ENCODE measurements around the gene DHRS1.

Gene DHRS1

DNA sequence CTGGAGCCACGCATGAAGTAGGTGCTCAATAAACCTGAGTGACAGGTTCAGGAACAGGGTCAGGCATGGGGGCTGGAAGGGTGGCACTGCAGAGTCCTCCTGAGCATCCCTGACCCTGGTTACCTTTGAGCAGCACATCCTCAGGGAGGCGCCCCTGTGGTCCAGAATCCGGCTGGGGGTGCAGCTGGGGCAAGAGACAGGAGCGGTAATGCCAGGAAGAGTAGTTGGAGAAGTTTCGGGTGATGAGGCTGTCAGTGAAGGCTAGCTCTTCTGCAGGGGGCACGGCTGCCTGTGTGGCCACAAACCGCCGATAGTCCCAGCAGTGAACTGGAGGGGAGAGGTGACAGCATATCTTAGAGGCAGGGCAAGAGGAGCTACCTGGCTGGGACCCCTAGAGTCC is 30.2 kb downstream of the DHRS1 start:
- DNase-seq (no peak), ATAC-seq (ENCODE audit: insufficient read depth, low read depth) (no peak)
- H3K4me2 ChIP-seq (ENCODE audit: insufficient read depth, low read length) = no peak overlapping the region
- peaks cover 27% of the 10 kb centered on the region for H3K4me1 ChIP-seq (ENCODE audit: insufficient read depth, low read length)
- no peak overlapping the region for H3K27ac ChIP-seq (ENCODE audit: low read length)
- TF ChIP-seq, protein P1, sequence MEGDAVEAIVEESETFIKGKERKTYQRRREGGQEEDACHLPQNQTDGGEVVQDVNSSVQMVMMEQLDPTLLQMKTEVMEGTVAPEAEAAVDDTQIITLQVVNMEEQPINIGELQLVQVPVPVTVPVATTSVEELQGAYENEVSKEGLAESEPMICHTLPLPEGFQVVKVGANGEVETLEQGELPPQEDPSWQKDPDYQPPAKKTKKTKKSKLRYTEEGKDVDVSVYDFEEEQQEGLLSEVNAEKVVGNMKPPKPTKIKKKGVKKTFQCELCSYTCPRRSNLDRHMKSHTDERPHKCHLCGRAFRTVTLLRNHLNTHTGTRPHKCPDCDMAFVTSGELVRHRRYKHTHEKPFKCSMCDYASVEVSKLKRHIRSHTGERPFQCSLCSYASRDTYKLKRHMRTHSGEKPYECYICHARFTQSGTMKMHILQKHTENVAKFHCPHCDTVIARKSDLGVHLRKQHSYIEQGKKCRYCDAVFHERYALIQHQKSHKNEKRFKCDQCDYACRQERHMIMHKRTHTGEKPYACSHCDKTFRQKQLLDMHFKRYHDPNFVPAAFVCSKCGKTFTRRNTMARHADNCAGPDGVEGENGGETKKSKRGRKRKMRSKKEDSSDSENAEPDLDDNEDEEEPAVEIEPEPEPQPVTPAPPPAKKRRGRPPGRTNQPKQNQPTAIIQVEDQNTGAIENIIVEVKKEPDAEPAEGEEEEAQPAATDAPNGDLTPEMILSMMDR (IDR thresholded peaks at IDR 0.05; ENCODE audit: borderline replicate concordance, extremely low read depth, low read length, poor library complexity, severe bottlenecking) = no peak
- TF ChIP-seq EZH2 (IDR thresholded peaks at IDR 0.05; ENCODE audit: borderline replicate concordance, low read depth, low read length, severe bottlenecking) = no peak
- H4K20me1 ChIP-seq (ENCODE audit: insufficient read depth, low read length) = no peaks in the 10 kb centered on the region
- no peaks in the 10 kb centered on the region for H3K9me3 ChIP-seq (ENCODE audit: insufficient read depth, low read length, severe bottlenecking)
- H3K4me3 ChIP-seq (ENCODE audit: low read depth in 1 of 2, low read length in 2 of 2) = no peak overlapping the region
- no peak overlapping the region for H3K9ac ChIP-seq (ENCODE audit: low read depth, low read length)
- no peaks in the 10 kb centered on the region for H3K27me3 ChIP-seq (ENCODE audit: insufficient read depth, low read length, poor library complexity)
- H2AFZ ChIP-seq (ENCODE audit: low read depth, low read length) = no peak overlapping the region
- H3K79me2 ChIP-seq (ENCODE audit: insufficient read depth, low read length) = peaks cover 6% of the 10 kb centered on the region; the same call in 1 of the 2 replicates
- peaks cover 14% of the 10 kb centered on the region; the same call in 1 of the 2 replicates for H3K36me3 ChIP-seq (ENCODE audit: insufficient read depth, low read length)

GRCh38 chr14:24268225-24268624 is 31.4 kb downstream of the DHRS1 start:
- H3K4me3 ChIP-seq (ENCODE audit: low read depth in 1 of 2, low read length in 2 of 2) = no peak overlapping the region
- H3K4me1 ChIP-seq (ENCODE audit: insufficient read depth, low read length) = peaks cover 27% of the 10 kb centered on the region
- no peaks in the 10 kb centered on the region for H4K20me1 ChIP-seq (ENCODE audit: insufficient read depth, low read length)
- DNase-seq (no peak), ATAC-seq (ENCODE audit: insufficient read depth, low read depth) (no peak)
- H3K9me3 ChIP-seq (ENCODE audit: insufficient read depth, low read length, severe bottlenecking) = no peaks in the 10 kb centered on the region
- H3K4me2 ChIP-seq (ENCODE audit: insufficient read depth, low read length) = no peak overlapping the region
- no peak overlapping the region for H3K9ac ChIP-seq (ENCODE audit: low read depth, low read length)
- peaks cover 6% of the 10 kb centered on the region; the same call in 1 of the 2 replicates for H3K79me2 ChIP-seq (ENCODE audit: insufficient read depth, low read length)
- H3K36me3 ChIP-seq (ENCODE audit: insufficient read depth, low read length) = peaks cover 14% of the 10 kb centered on the region; the same call in 1 of the 2 replicates
- H2AFZ ChIP-seq (ENCODE audit: low read depth, low read length) = no peak overlapping the region
- H3K27me3 ChIP-seq (ENCODE audit: insufficient read depth, low read length, poor library complexity) = no peaks in the 10 kb centered on the region
- TF ChIP-seq, protein P1 (IDR thresholded peaks at IDR 0.05; ENCODE audit: borderline replicate concordance, extremely low read depth, low read length, poor library complexity, severe bottlenecking) = no peak
- no peak for TF ChIP-seq EZH2 (IDR thresholded peaks at IDR 0.05; ENCODE audit: borderline replicate concordance, low read depth, low read length, severe bottlenecking)
- no peak overlapping the region for H3K27ac ChIP-seq (ENCODE audit: low read length)

DNA sequence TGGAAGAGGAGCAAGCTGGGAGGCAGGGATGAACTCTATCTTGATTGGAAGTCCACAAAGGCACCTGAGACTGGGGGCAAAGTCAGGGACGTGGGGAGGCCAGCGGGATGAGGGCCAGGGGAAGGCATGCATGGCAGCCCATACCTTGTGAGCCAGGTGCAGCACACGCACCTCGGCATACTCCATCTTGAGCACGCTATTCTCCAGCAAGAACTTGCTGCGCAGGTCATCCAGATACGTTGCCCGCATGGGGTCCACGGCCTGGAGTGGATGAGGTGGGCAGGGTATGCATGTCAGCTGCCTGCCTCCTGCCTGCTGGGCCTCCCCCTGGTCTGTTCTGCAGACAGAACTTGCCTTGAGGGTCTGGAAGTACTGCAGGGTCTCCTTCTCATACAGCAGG is 32.1 kb downstream of the DHRS1 start:
- Histone ChIP-seq H3K4me1 (ENCODE audit: insufficient read depth, low read length) (peaks cover 23% of the 10 kb centered on the region), H3K9ac (ENCODE audit: low read depth, low read length) (no peak overlapping the region), H3K9me3 (ENCODE audit: insufficient read depth, low read length, severe bottlenecking) (no peaks in the 10 kb centered on the region), H3K36me3 (ENCODE audit: insufficient read depth, low read length) (peaks cover 14% of the 10 kb centered on the region; the same call in 1 of the 2 replicates), H2AFZ (ENCODE audit: low read depth, low read length) (no peak overlapping the region), H3K4me3 (ENCODE audit: low read depth in 1 of 2, low read length in 2 of 2) (no peak overlapping the region), H3K27ac (ENCODE audit: low read length) (no peak overlapping the region), H3K27me3 (ENCODE audit: insufficient read depth, low read length, poor library complexity) (no peaks in the 10 kb centered on the region), H3K4me2 (ENCODE audit: insufficient read depth, low read length) (no peak overlapping the region), H4K20me1 (ENCODE audit: insufficient read depth, low read length) (no peaks in the 10 kb centered on the region), H3K79me2 (ENCODE audit: insufficient read depth, low read length) (peaks cover 6% of the 10 kb centered on the region; the same call in 1 of the 2 replicates)
- TF ChIP-seq, protein P1 (IDR thresholded peaks at IDR 0.05; ENCODE audit: borderline replicate concordance, extremely low read depth, low read length, poor library complexity, severe bottlenecking) = no peak
- no peak for TF ChIP-seq EZH2 (IDR thresholded peaks at IDR 0.05; ENCODE audit: borderline replicate concordance, low read depth, low read length, severe bottlenecking)
- no peak for ATAC-seq (ENCODE audit: insufficient read depth, low read depth)
- no peak for DNase-seq
